ENCODE data around the gene KRTAP5-11. TPM values are rescaled to one million over a fixed set of nuclear protein-coding genes. Genes with fewer than 3 reads are reported as not detected.
"Not testable (repeated sequence)": the region's sequence is repeated elsewhere in the genome, so short reads cannot be mapped to it uniquely, and the experiment has no call there.

The KRTAP5-11 gene, protein sequence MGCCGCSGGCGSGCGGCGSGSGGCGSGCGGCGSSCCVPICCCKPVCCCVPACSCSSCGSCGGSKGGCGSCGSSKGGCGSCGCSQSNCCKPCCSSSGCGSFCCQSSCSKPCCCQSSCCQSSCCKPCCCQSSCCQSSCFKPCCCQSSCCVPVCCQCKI
- total RNA-seq, result not detected in 2 replicates

DNA sequence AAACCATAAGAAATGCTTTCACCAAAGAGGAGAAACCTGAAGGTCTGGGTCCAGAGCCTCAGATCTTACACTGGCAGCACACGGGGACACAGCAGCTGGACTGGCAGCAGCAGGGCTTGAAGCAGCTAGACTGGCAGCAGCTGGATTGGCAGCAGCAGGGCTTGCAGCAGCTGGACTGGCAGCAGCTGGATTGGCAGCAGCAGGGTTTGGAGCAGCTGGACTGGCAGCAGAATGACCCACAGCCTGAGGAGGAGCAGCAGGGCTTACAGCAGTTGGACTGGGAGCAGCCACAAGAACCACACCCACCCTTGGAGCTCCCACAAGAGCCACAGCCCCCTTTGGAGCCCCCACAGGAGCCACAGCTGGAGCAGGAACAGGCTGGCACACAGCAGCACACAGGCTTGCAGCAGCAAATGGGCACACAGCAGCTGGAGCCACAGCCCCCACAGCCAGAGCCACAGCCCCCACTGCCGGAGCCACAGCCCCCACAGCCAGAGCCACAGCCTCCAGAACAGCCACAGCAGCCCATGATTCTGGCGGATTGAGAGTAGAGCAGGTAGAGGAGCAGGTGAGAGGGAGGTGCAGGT is at the start of gene KRTAP5-11:
TSS of gene KRTAP5-11 (minus strand) at position 567 of the 587 bp plus-strand sequence. CDS start at position 529, 38 bp downstream.
- no peak for DNase-seq (ENCODE audit: low read depth)

DNA sequence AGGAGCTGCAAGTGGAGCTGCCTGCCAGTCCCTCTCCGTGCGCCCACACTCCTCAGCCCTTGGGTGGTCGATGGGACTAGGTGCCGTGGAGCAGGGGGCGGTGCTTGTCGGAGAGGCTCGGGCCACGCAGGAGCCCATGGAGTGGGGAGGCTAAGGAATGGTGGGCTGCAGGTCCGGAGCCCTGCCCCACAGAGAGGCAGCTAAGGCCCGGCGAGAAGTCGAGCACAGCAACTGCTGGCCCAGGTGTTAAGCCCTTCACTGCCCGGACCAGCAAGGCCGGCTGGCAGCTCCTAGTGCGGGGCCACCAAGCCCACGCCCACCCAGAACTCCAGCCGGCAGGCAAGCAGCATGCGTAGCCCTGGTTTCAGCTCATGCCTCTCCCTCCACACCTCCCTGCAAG is 48.9 kb upstream of the KRTAP5-11 start:
- DNase-seq (ENCODE audit: low read depth), result not testable (repeated sequence)

DNA sequence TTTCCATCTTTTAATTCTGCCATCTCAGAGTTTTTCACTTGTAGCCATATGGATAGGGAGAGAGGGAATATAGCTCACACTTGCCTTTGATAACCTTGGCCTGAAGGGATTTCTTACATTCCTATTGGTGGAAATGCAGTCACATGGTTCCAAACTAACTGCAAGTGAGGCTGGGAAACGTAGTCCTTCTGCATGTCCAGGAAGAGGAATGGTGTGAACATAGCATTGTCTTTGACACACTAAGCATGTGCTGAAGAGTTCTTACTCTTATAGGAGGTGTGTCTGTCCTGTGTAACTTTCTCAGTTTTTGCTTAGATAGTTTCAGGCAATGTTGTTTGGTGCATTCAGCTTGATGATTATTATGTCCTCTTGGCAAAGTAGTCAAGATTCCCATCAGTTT is 47.4 kb upstream of the KRTAP5-11 start:
- not testable (repeated sequence) for DNase-seq (ENCODE audit: low read depth)

DNA sequence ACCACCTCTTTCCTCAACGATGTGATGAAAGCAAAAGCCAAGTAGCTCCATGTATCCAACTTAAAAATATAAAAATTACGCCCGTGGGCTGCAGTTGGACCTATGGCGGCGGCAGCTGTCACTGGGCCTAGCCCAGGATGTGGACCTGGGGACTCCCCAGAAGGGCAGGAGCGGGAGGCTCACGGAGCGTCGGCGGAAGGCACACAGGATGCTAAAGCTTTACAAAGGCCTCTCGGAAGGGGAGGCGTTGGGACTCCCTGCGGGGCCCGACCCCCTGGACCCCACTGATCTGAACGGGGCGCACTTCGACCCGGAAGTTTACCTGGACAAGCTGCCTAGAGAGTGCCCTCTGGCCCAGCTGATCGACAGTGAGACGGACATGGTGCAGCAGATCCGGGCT is 46.3 kb upstream of the KRTAP5-11 start:
- not testable (repeated sequence) for DNase-seq (ENCODE audit: low read depth)

DNA sequence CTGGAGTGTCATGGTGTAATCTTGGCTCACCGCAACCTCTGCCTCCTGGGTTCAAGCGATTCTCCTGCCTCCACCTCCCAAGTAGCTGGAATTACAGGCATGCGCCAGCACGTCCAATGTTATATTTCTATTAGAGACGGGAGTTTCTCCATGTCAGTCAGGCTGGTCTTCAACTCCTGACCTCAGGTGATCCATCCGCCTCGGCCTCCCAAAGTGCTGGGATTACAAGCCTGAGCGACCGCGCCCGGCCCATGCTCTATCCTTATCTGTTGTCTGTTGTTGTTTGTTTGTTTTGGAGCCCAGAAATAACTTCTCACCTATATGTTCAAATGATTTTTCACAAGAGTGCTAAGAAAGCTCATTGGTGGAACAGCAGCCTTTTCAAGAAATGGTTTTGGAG is 40.6 kb upstream of the KRTAP5-11 start:
- not testable (repeated sequence) for DNase-seq (ENCODE audit: low read depth)

DNA sequence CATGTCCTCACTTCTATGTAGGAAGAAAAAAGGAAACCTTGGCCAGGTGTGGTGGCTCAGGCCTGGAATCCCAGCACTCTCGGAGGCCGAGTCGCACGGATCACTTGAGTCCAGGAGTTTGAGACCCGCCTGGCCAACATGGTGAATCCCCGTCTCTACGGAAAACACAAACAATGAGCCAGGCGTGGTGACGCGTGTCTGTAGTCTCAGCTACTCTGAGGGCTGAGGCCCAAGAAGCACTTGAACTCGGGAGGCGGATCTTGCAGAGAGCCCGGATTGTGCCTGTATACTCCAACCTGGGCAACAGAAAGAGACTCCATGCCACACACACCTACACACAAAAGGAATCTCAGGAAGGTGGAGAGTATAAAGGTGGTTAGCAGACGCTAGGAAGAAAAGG is 39.9 kb upstream of the KRTAP5-11 start:
- not testable (repeated sequence) for DNase-seq (ENCODE audit: low read depth)

DNA sequence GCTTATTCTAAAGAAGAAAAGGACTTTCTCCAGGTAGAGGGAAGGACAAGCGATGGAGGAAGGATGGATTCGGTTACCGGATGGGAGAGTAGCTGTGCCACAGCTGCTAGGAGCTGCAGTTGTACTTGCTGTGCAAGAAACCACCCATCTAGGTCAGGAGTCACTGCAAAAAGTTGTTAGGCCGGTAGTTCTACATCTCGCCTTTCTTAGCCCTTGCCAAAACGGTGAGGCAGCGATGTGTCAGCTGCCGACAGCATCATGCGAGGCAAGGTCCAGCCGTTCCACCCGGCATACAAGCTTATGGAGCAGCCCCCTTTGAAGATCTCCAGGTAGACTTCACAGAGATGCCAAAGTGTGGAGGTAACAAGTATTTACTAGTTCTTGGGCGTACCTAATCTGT is 32.3 kb upstream of the KRTAP5-11 start:
- peak; percentile 6 for DNase-seq (ENCODE audit: low read depth)

DNA sequence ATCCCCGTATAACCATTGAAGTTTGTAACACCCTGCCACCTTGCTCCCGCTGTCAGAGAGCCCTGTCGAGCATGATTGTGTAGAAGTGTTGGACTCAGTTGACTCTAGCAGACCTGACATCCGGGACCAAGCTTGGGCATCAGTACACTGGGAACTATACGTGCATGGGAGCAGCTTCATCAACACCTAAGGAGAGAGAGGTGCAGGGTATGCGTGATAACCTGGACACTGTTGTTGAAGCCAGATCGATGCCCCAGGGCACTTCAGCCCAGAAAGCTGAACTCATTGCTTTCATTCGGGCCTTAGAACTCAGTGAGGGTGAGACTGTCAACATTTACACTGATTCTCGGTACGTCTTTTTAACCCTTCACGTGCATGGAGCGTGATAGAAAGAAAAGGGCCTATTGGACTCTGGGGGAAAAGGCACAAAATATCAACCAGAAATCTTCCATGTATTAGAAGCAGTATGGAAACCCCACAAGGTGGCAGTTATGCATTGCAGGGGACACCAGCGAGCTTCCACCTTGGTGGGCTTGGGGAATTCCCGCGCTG is 31.8 kb upstream of the KRTAP5-11 start:
- DNase-seq (ENCODE audit: low read depth), result not testable (repeated sequence)

DNA sequence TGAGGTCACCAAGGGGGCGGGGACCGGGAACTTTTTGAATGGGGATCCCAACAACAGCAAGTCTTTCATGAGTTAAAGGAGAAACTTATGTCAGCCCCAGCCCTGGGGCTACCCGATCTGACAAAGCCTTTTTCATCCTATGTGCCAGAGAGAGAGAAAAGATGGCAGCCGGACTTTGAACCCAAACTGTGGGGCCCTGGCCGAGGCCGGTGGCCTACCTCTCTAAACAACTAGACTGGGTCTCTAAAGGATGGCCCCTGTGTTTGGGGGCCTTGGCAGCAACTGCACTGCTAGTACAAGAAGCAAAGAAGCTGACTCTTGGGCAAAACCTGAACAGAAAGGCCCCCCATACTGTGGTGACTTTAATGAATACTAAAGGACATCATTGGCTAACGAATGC is 31.3 kb upstream of the KRTAP5-11 start:
- DNase-seq (ENCODE audit: low read depth), result not testable (repeated sequence)

DNA sequence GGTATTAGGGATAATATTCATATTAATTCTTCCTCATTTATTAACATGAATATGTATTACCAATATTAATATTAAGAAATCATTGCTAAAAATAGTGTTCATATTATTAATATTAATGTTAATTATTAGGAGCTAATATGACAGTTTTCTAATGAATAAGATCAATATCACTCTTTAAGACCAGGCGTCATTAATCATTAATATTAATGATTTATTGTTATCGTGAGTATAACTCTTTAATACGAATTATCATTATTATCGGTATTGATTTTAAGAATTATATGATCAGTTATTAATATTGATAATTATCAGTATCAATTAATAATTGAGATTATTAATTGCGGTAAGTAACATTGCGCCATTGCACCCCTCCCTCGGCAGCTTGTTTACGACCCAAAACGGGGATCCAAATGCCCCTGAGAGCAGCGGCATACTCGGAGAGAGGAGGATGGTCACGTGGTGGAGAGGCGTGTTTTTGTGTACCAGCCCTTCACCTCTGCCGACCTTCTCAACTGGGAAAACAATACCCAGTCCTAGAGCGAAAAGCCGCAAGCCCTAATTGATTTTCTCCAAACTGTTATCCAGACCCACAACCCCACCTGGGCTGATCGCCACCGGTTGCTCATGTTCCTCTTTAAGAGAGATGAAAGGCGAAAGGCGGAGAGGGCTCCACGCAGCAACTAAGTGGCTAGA is 28.7 kb upstream of the KRTAP5-11 start:
- not testable (repeated sequence) for DNase-seq (ENCODE audit: low read depth)

DNA sequence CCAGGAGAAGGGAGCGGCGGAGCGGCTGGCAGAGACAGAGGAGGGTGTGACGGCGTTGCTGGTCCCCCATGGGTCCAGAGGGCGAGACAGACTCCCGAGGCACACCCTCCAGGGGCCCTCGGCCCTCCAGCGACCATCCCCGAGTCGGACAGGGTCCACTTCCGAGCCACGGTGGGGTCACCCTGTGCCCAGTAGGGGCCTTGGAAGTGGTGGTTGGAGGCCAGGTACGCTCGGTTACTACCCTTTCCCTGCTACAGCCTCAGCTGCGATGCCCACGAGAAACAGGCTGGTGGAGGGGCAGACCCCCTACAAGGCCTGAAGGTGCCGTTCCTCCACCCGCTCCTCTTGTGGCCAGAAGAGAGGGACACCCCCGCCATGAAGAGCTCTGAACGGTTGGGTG is 25.6 kb upstream of the KRTAP5-11 start:
- DNase-seq (ENCODE audit: low read depth), result not testable (repeated sequence)

DNA sequence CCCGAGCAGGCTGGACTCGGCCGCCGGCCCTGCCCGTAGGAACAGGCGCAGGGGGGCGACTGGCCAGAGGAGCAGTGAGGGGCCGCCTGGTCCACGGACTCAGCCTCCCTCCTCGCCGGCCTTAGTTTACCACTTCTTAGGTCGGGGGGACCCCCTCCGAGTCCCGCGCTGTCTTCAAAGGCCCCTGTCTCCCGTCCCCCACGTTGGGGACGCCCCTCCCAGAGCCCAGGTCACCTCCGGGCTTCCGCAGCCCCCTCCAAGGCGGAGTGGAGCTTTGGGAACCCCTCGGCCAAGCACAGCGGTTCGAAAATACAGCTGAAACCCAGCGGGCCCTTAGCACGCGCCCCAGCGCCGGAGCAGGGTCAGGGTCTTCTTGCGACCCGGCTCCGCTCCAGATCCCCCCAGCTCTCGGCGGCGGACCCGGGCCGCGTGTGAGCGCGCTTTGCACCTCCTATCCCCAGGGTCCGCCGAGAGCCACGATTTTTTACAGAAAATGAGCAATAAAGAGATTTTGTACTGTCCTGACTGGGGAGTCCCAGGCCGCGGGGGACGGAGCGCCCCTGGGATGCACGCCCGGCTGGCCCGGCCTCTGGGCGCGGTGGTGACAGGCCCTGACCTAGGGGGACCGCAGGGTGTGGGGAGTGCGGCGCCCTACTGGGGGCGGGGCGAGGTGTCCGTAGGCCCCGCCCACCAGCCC is 25.0 kb upstream of the KRTAP5-11 start:
- not testable (repeated sequence) for DNase-seq (ENCODE audit: low read depth)

DNA sequence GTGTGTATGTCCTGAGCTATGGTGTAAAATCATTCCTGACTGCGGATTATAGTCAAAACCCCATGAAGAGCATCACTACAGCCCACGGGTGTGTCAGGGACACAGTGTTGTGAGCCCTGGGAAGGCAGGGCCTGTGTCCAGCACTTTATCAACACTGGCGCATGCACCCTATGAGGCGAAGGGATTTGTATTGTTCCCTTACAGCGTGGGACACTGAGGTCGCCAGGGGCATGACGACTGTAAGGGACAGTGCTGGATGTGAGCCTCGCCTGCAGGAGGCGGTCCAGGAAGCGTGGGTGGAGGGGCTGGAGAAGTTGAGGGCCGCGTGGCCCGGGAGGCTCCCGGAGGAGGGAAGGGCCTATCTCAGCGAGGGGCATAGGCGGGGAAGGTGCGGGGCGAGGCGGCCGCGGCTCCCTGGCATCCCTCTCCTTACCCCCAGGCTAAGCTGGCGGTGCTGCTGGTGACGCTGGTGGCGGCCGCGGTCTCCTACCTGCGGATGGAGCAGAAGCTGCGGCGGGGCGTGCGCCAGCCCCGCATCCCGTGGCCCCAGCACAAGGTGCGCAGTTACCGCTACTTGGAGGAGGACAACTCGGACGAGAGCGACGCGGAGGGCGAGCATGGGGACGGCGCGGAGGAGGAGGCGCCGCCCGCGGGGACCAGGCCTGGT is 24.3 kb upstream of the KRTAP5-11 start:
- not testable (repeated sequence) for DNase-seq (ENCODE audit: low read depth)

DNA sequence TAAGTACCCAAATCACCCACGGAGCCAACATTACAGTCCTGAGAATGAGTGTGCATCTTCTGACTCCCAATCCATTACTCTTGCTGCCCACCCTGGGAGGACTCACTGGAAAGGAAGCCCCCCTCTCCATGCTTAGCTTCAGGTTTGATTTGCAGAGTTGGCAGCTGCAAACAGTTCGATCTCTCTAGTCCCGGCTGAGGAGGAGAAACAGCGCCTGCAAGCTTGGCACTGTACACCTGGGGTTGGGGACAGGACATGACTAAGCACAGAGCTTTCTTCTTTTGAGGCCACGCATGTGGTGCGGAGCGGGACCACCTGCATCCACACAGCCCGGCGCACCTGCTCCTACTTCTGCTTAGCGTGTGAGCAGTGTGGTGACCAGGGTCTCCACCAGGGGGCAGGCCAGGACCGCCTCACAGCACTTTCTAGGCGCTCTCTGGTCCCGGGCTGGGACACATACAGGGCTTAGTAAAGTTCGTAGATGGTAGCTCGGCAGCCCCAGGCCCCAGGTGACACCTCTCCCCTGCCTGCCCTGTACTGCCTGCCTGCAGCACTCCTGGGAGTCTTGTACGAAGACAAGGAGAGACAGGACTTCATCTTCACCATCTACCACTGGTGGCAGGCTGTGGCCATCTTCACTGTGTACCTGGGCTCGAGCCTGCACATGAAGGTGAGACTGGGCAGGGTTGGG is 22.3 kb upstream of the KRTAP5-11 start:
- DNase-seq (ENCODE audit: low read depth), result not testable (repeated sequence)

DNA sequence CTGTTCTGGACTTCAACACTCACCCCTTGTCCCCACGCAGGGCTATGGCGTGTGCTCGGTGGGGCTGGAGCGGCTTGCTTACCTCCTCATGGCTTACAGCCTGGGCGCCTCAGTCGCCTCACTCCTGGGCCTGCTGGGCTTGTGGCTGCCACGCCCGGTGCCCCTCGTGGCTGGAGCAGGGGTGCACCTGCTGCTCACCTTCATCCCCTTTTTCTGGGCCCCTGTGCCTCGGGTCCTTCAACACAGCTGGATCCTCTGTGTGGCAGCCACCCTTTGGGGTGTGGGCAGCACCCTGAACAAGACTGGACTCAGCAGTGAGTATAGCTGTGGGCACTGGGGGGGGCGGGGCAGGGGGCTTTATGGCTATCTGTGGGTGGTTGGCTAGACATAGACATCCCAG is 20.5 kb upstream of the KRTAP5-11 start:
- not testable (repeated sequence) for DNase-seq (ENCODE audit: low read depth)

DNA sequence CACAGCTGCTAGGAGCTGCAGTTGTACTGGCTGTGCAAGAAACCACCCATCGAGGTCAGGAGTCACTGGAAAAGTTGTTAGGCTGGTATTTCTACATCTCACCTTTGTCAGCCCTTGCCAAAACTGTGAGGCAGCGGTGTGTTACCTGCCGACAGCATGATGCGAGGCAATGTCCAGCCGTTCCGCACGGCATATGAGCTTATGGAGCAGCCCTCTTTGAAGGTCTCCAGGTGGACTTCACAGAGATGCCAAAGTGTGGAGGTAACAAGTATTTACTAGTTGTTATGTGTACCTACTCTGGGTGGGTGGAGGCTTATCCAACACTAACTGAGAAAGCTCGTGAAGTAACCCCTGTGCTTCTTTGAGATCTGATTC is 6.9 kb upstream of the KRTAP5-11 start:
- DNase-seq (ENCODE audit: low read depth), result not testable (repeated sequence)

DNA sequence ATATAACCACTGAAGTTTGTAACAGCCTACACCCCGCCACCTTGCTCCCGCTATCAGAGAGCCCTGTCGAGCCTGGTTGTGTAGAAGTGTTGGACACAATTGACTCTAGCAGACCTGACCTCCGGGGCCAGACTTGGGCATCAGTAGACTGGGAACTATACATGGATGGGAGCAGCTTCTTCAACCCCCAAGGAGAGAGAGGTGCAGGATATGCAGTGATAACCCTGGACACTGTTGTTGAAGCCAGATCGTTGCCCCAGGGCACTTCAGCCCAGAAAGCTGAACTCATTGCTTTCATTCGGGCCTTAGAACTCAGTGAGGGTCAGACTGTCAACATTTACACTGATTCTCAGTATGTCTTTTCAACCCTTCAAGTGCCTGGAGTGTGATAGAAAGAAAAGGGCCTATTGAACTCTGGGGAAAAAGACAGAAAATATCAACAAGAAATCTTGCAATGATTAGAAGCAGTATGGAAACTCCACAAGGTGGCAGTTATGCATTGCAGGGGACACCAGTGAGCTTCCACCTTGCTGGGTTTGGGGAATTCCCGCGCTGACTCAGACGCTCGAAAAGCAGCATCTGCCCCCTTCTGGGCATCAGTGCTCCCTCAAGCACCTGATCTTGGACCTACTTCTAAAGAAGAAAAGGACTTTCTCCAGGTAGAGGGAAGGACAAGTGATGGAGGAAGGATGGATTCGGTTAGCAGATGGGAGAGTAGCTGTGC is 6.3 kb upstream of the KRTAP5-11 start:
- DNase-seq (ENCODE audit: low read depth), result peak; percentile 15

DNA sequence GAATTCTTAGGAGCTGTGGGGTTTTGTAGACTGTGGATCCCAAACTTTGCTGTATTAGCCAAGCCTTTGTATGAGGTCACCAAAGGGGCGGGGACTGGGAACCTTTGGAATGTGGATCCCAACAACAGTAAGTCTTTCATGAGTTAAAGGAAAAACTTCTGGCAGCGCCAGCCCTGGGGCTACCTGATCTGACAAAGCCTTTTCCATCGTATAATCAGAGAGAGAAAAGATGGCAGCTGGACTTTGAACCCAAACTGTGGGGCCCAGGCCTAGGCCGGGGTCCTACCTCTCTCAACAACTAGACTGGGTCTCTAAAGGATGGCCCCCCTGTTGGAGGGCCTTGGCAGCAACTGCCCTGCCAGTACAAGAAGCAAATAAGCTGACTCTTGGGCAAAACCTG is 5.6 kb upstream of the KRTAP5-11 start:
- not testable (repeated sequence) for DNase-seq (ENCODE audit: low read depth)

DNA sequence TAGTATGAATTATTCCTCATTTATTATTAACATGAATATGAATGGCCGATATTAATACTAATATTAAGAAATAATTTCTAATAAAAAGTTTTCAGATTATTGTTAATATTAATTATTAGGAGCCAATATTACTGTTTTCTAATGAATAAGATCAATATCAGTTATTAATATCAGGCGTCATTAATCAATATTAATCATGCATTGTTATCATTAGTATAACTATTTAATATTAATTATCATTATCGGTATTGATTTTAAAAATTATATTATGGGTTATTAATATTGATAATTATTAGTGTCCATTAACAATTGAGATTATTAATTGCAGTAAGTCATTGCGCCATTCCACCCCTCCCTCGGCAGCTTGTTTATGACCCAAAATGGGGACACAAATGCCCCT is 3.0 kb upstream of the KRTAP5-11 start:
- DNase-seq (ENCODE audit: low read depth), result not testable (repeated sequence)

DNA sequence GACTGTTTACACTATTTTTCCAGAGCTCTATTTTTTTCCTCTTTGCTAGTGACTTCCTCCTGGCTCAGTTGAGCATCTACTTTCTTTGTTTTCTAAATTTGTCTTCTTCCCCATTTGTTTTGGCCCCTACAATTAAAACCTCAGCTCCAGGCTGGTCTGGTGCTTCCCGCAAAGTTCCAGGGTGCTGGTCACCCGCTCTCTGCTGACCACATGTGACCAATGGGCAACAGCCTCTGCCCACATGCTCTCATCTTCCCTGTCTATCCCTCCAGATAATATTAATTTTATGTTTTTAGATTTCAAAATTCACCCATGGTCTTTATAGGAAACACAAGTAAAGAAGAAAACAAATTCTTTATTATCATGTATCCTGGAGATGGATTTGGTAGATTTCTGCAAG is 294 bp upstream of the KRTAP5-11 start:
- DNase-seq (ENCODE audit: low read depth), result not testable (repeated sequence)

Measured in renal cortical epithelial cell (primary cell).